HEK293 (cell line): ENCODE results near the gene FALEC.

Experiments used
- CTCF ChIA-PET: fragments of 350-600 bp; formaldehyde crosslinking; extraction: SDS; loops from one replicate; lab custom pipeline; 2021; ENCODE audit warnings: antibody characterized with exemption; lab: Yijun Ruan, JAX
- POLR2A ChIA-PET: fragments of 300-600 bp; formaldehyde crosslinking; extraction: SDS; loops from one replicate; lab custom pipeline; 2020; ENCODE audit warnings: antibody characterized with exemption, inconsistent platforms; lab: Yijun Ruan, JAX
- H3K27ac ChIP-seq: fragments of 200-500 bp; sonication (Bioruptor generic); 2 replicates; pipeline ENCODE4 v1.5.1; 2014; ENCODE audit warnings: low read depth, low read length, control low read depth, inconsistent platforms; ENCODE audit errors: extremely low read depth
- H3K36me3 ChIP-seq, 2 experiments: fragments of 200-500 bp in 1 of 2; sonication (Bioruptor generic) in 1 of 2; 1 replicate in 1 of 2; 2 replicates in 1 of 2; pipeline ENCODE4 v1.5.1; 2014 to 2017; ENCODE audit warnings: inconsistent platforms in 2 of 2, low read length in 2 of 2; ENCODE audit not compliant: control insufficient read depth in 2 of 2, insufficient read depth in 1 of 2
- H3K4me1 ChIP-seq: fragments of 200-500 bp; sonication (Bioruptor generic); 2 replicates; pipeline ENCODE4 v1.5.1; 2014; ENCODE audit warnings: mild to moderate bottlenecking, low read length, inconsistent platforms; ENCODE audit not compliant: control insufficient read depth, insufficient read depth
- H3K4me3 ChIP-seq: 2 replicates; pipeline ENCODE4 v1.5.1; 2011; ENCODE audit warnings: low read depth, mild to moderate bottlenecking, control low read depth, low read length, moderate library complexity
- H3K9me3 ChIP-seq: fragments of 200-500 bp; sonication (Bioruptor generic); 2 replicates; pipeline ENCODE4 v1.5.1; 2014; ENCODE audit warnings: low read depth, low read length, inconsistent platforms; ENCODE audit not compliant: control insufficient read depth, insufficient read depth
- KLF16 ChIP-seq: fragments of 450-650 bp; formaldehyde crosslinking; IDR thresholded peaks from 2 replicates; pipeline ENCODE4 v1.5.1; 2017; ENCODE audit warnings: missing biosample characterization, missing genetic modification characterization
- PBX3 ChIP-seq: sonication (generic); formaldehyde crosslinking; IDR thresholded peaks from 2 replicates; pipeline ENCODE4 v1.8.1; 2022; ENCODE audit warnings: mild to moderate bottlenecking, moderate library complexity, missing genetic modification reagents
- REPIN1 ChIP-seq: fragments of 450-650 bp; formaldehyde crosslinking; IDR thresholded peaks from 2 replicates; pipeline ENCODE4 v1.5.1; 2017; ENCODE audit warnings: missing biosample characterization, missing genetic modification characterization, low read depth
- SP2 ChIP-seq: fragments of 450-650 bp; formaldehyde crosslinking; IDR thresholded peaks from 2 replicates; pipeline ENCODE4 v1.5.1; 2016; ENCODE audit warnings: missing biosample characterization, missing genetic modification characterization
- SP3 ChIP-seq: fragments of 450-650 bp; formaldehyde crosslinking; IDR thresholded peaks from 2 replicates; pipeline ENCODE4 v1.5.1; 2016; ENCODE audit warnings: missing biosample characterization, missing genetic modification characterization
- YY1 ChIP-seq: fragments of 450-650 bp; formaldehyde crosslinking; IDR thresholded peaks from 2 replicates; pipeline ENCODE4 v1.5.1; 2018; ENCODE audit warnings: missing biosample characterization, missing genetic modification characterization
- ZBTB6 ChIP-seq: fragments of 450-650 bp; formaldehyde crosslinking; IDR thresholded peaks from 2 replicates; pipeline ENCODE4 v1.5.1; 2017; ENCODE audit warnings: missing biosample characterization, missing genetic modification characterization
- ZNF146 ChIP-seq: fragments of 450-650 bp; formaldehyde crosslinking; IDR thresholded peaks from 2 replicates; pipeline ENCODE4 v1.5.1; 2016; ENCODE audit warnings: missing biosample characterization, missing genetic modification characterization
- ZNF155 ChIP-seq: fragments of 450-650 bp; formaldehyde crosslinking; IDR thresholded peaks from 2 replicates; pipeline ENCODE4 v1.5.1; 2016; ENCODE audit warnings: missing biosample characterization, missing genetic modification characterization
- ZNF280D ChIP-seq: fragments of 450-650 bp; formaldehyde crosslinking; IDR thresholded peaks from 2 replicates; pipeline ENCODE4 v1.5.1; 2016; ENCODE audit warnings: missing biosample characterization, missing genetic modification characterization
- ZNF362 ChIP-seq: fragments of 450-650 bp; formaldehyde crosslinking; IDR thresholded peaks from 2 replicates; pipeline ENCODE4 v1.5.1; 2016; ENCODE audit warnings: missing biosample characterization, missing genetic modification characterization
- ZNF561 ChIP-seq: fragments of 450-650 bp; IDR thresholded peaks from 2 replicates; pipeline ENCODE4 v1.5.1; 2018; ENCODE audit warnings: missing biosample characterization, missing genetic modification characterization, borderline replicate concordance
- ZNF658 ChIP-seq: fragments of 450-650 bp; formaldehyde crosslinking; IDR thresholded peaks from 2 replicates; pipeline ENCODE4; 2016; ENCODE audit warnings: missing biosample characterization, missing genetic modification characterization
- ZNF660 ChIP-seq: fragments of 450-650 bp; IDR thresholded peaks from 2 replicates; pipeline ENCODE4 v1.5.1; 2018; ENCODE audit warnings: missing biosample characterization, mild to moderate bottlenecking, missing genetic modification characterization
- ZNF670 ChIP-seq: fragments of 450-650 bp; formaldehyde crosslinking; IDR thresholded peaks from 2 replicates; pipeline ENCODE4 v1.5.1; 2016; ENCODE audit warnings: missing biosample characterization, missing genetic modification characterization, low read depth
- ZNF76 ChIP-seq: fragments of 450-650 bp; formaldehyde crosslinking; IDR thresholded peaks from 2 replicates; pipeline ENCODE4; 2016; ENCODE audit warnings: low read depth, missing biosample characterization, missing genetic modification characterization, borderline replicate concordance
- ZNF792 ChIP-seq: fragments of 450-650 bp; formaldehyde crosslinking; IDR thresholded peaks from 2 replicates; pipeline ENCODE4 v1.5.1; 2016; ENCODE audit warnings: missing biosample characterization, missing genetic modification characterization
- TF ChIP-seq, protein P1 (sequence below): fragments of 450-650 bp; formaldehyde crosslinking; IDR thresholded peaks from 2 replicates; pipeline ENCODE4 v1.5.1; 2016; ENCODE audit warnings: missing biosample characterization, missing genetic modification characterization
- TF ChIP-seq, protein P2 (sequence below): fragments of 450-650 bp; formaldehyde crosslinking; conservative IDR thresholded peaks from 2 replicates; pipeline ENCODE4 v1.5.1; 2016; ENCODE audit warnings: low read depth, missing biosample characterization, missing genetic modification characterization
- TF ChIP-seq, protein P3 (sequence below): fragments of 450-650 bp; formaldehyde crosslinking; IDR thresholded peaks from 2 replicates; pipeline ENCODE4 v1.5.1; 2016; ENCODE audit warnings: missing biosample characterization, missing genetic modification characterization

FALEC gene

DNA sequence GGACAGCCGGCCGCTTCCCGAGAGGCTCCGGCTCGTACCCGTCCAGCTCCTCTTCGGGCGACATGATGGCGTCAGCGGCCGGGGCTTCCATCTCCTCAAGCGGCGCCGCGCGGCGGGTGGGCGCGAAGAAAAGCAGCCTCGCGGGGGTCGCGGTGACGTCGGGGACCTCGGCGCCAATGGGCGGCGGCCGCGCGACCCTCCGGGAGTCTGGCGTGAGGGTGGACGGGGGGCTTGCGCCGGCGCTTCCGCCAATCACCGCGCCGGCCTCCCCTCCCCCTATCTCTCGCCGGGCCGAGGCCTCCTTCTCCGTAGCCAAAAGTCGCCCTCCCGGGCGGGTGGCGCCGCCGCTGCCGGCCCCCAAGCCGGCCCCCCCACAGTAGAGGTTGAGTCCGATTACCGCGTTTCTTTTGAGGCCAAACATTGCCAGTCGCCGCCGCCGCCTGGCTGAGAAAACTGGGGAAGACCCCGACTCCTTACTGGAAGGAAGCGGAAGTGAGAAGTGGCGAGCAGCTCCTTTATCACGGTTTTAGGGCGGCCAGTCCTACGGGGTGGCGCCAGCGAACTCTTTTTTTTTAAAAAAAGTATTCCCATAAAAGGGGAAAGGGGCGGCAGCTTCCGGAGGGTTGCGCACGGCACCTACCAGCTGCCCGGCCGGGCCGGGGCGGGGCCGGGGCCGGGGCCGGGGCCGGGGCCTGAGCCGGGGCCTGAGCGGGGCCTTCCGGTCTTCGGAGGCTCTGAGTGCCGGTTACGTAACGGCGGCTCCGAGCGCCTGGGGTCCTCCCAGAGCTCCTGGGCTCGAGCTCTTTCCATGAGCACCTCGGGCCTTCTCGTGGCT lies 63.8 kb downstream of the FALEC start, which contains the start of gene MCL1 (continued):
- no peak for TF ChIP-seq ZNF155 (tag by site-specific recombination)
- TF ChIP-seq REPIN1 (tag by site-specific recombination), result peak; percentile 16; the same call in 1 of the 2 replicates
- TF ChIP-seq ZBTB6, result peak; percentile 89
- TF ChIP-seq YY1 (tag by site-specific recombination), result peak; percentile 68
- TF ChIP-seq, protein P1, sequence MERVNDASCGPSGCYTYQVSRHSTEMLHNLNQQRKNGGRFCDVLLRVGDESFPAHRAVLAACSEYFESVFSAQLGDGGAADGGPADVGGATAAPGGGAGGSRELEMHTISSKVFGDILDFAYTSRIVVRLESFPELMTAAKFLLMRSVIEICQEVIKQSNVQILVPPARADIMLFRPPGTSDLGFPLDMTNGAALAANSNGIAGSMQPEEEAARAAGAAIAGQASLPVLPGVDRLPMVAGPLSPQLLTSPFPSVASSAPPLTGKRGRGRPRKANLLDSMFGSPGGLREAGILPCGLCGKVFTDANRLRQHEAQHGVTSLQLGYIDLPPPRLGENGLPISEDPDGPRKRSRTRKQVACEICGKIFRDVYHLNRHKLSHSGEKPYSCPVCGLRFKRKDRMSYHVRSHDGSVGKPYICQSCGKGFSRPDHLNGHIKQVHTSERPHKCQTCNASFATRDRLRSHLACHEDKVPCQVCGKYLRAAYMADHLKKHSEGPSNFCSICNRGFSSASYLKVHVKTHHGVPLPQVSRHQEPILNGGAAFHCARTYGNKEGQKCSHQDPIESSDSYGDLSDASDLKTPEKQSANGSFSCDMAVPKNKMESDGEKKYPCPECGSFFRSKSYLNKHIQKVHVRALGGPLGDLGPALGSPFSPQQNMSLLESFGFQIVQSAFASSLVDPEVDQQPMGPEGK (tag by site-specific recombination), result peak; percentile 71; the same call in 1 of the 2 replicates
- peak; percentile 55; the same call in 1 of the 2 replicates for TF ChIP-seq KLF16
- TF ChIP-seq ZNF146 (tag by site-specific recombination), result no peak; the same call in 1 of the 2 replicates
- peak; percentile 93 for TF ChIP-seq ZNF362 (tag by site-specific recombination)
- 0 out of 2 replicates have a peak, but pooled peaks have one; percentile 48 for TF ChIP-seq ZNF561 (tag by site-specific recombination)
- TF ChIP-seq, protein P2, sequence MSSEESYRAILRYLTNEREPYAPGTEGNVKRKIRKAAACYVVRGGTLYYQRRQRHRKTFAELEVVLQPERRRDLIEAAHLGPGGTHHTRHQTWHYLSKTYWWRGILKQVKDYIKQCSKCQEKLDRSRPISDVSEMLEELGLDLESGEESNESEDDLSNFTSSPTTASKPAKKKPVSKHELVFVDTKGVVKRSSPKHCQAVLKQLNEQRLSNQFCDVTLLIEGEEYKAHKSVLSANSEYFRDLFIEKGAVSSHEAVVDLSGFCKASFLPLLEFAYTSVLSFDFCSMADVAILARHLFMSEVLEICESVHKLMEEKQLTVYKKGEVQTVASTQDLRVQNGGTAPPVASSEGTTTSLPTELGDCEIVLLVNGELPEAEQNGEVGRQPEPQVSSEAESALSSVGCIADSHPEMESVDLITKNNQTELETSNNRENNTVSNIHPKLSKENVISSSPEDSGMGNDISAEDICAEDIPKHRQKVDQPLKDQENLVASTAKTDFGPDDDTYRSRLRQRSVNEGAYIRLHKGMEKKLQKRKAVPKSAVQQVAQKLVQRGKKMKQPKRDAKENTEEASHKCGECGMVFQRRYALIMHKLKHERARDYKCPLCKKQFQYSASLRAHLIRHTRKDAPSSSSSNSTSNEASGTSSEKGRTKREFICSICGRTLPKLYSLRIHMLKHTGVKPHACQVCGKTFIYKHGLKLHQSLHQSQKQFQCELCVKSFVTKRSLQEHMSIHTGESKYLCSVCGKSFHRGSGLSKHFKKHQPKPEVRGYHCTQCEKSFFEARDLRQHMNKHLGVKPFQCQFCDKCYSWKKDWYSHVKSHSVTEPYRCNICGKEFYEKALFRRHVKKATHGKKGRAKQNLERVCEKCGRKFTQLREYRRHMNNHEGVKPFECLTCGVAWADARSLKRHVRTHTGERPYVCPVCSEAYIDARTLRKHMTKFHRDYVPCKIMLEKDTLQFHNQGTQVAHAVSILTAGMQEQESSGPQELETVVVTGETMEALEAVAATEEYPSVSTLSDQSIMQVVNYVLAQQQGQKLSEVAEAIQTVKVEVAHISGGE (tag by site-specific recombination), result peak; percentile 82
- peak; percentile 62 for TF ChIP-seq SP3 (tag by site-specific recombination)
- TF ChIP-seq SP2, result peak; percentile 74

DNA sequence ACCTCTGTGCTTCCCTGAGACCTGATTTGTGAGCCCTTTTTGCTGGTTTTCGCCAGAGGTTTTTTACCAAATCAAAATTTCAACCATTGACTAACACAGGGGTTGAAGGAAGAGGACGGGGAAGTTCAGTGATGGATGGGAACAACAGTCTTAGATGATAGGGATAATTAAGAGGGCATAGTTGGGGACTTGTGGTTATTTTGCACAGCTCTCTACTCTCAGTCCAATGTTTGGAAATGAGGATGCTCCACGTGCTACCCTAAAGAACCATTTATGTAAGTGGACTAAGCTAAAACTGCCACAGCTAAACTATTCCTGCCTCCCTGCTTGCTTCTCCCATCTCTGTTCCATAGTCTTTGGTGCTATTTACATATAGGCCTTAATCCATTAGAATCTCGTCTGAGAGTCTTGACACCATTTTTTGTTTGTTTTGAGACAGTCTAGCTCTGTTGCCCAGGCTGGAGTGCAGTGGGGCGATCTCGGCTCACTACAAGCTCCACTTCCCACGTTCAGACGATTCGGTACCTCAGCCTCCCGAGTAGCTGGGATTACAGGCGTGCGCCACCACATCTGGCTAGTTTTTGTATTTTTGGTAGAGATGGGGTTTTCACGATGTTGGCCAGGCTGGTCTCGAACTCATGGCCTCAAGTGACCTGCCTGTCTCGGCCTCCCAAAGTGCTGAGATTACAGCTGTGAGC lies 64.5 kb downstream of the FALEC start:
- H3K9me3 ChIP-seq, result no peaks in the 10 kb centered on the region
- CTCF ChIA-PET, result interaction anchor here (0.5 to 14.0 kb wide), 13 partner anchors 9 to 418 kb away, joined by 3 to 135 read pairs (median 4); partner anchors contain the start of genes ENSA and FALEC
- POLR2A ChIA-PET, result interaction anchor here (0.6 to 13.5 kb wide), 31 partner anchors 9 to 740 kb away, joined by 3 to 272 read pairs (median 5); partner anchors contain the start of genes ADAMTSL4, APH1A, ENSA and FALEC
- TF ChIP-seq ZNF792 (tag by site-specific recombination) (no peak), ZNF660 (tag by site-specific recombination) (peak; percentile 27; the same call in 1 of the 2 replicates), ZNF658 (tag by site-specific recombination) (no peak), ZNF670 (tag by site-specific recombination) (no peak), ZNF76 (tag by site-specific recombination) (no peak), ZNF280D (tag by site-specific recombination) (peak; percentile 69; the same call in 1 of the 2 replicates), PBX3 (CRISPR knock-in tag) (no peak)
- TF ChIP-seq, protein P3, sequence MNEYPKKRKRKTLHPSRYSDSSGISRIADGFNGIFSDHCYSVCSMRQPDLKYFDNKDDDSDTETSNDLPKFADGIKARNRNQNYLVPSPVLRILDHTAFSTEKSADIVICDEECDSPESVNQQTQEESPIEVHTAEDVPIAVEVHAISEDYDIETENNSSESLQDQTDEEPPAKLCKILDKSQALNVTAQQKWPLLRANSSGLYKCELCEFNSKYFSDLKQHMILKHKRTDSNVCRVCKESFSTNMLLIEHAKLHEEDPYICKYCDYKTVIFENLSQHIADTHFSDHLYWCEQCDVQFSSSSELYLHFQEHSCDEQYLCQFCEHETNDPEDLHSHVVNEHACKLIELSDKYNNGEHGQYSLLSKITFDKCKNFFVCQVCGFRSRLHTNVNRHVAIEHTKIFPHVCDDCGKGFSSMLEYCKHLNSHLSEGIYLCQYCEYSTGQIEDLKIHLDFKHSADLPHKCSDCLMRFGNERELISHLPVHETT (tag by site-specific recombination), result no peak

More for the DNA sequence above, 64.5 kb downstream of the FALEC start:
- H3K4me1 ChIP-seq, result no peaks in the 10 kb centered on the region
- peak overlapping the region; percentile 95 for H3K27ac ChIP-seq
- H3K4me3 ChIP-seq, result peak overlapping the region; percentile 46
- peaks cover 0 to 38% of the 10 kb centered on the region in 2 experiments; a peak in 2 of 3 replicates for H3K36me3 ChIP-seq
